Measurements from ENCODE around the gene EXOC6B. TPM values are rescaled to one million over a fixed set of nuclear protein-coding genes. Genes with fewer than 3 reads are reported as not detected.

EXOC6B gene
- total and polyA plus RNA-seq, 10 of the 15 experiments (the other 5 are each of a cell fraction or from before 2014, with no cell fraction given): 0.23 to 2.2 (median 1.2) TPM

GRCh38 chr2:72661985-72662384, 163.8 kb downstream of the EXOC6B start:
- no peak for TF ChIP-seq IRF3 (IDR thresholded peaks at IDR 0.05)
- no peak for TF ChIP-seq SMAD1 (IDR thresholded peaks at IDR 0.05; ENCODE audit: low read depth, partially characterized antibody)
- TF ChIP-seq BHLHE40 (IDR thresholded peaks at IDR 0.05; ENCODE audit: borderline replicate concordance in 1 of 2, low read depth in 2 of 2, low read length in 1 of 2): no peak
- no peak for TF ChIP-seq NR2C2 (IDR thresholded peaks at IDR 0.05; ENCODE audit: borderline replicate concordance, control insufficient read depth, insufficient read length, low read depth)
- no peak for TF ChIP-seq IKZF2 (IDR thresholded peaks at IDR 0.05)
- no peak for TF ChIP-seq FOS (IDR thresholded peaks at IDR 0.05; ENCODE audit: borderline replicate concordance, extremely low read depth, insufficient read length)
- TF ChIP-seq, protein P1, sequence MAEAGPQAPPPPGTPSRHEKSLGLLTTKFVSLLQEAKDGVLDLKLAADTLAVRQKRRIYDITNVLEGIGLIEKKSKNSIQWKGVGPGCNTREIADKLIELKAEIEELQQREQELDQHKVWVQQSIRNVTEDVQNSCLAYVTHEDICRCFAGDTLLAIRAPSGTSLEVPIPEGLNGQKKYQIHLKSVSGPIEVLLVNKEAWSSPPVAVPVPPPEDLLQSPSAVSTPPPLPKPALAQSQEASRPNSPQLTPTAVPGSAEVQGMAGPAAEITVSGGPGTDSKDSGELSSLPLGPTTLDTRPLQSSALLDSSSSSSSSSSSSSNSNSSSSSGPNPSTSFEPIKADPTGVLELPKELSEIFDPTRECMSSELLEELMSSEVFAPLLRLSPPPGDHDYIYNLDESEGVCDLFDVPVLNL (IDR thresholded peaks at IDR 0.05; ENCODE audit: low read depth, low read length): no peak
- no peak for TF ChIP-seq TCF12 (IDR thresholded peaks at IDR 0.05; ENCODE audit: low read depth, low read length)
- TF ChIP-seq ZSCAN29 (IDR thresholded peaks at IDR 0.05): no peak
- no peak for TF ChIP-seq YY1 (IDR thresholded peaks at IDR 0.05; ENCODE audit: low read depth, low read length)
- TF ChIP-seq ZNF217 (IDR thresholded peaks at IDR 0.05): no peak
- no peak for TF ChIP-seq PRDM15 (CRISPR knock-in tag; IDR thresholded peaks at IDR 0.05)
- no peak for TF ChIP-seq WRNIP1 (IDR thresholded peaks at IDR 0.05; ENCODE audit: borderline replicate concordance, low read depth, low read length)
- no peak for TF ChIP-seq POLR2AphosphoS2 (IDR thresholded peaks at IDR 0.05; ENCODE audit: low read depth, low read length)
- Histone ChIP-seq H4K20me1 (ENCODE audit: control insufficient read depth, insufficient read depth) (no peaks in the 10 kb centered on the region), H3K36me3 (ENCODE audit: control insufficient read depth in 2 of 2, insufficient read depth in 2 of 2, low read length in 1 of 2) (no peaks in the 10 kb centered on the region), H3K4me3 (no peak overlapping the region), H3K4me2 (ENCODE audit: control insufficient read depth, insufficient read depth) (no peak overlapping the region), H3K4me1 (ENCODE audit: control insufficient read depth, insufficient read depth, low read length) (no peaks in the 10 kb centered on the region), H3K9me3 (replicated peaks; ENCODE audit: control insufficient read depth, insufficient read depth, low read length) (no peaks in the 10 kb centered on the region; the same call in 2 of the 3 replicates), H3K27me3 (replicated peaks in 1 of 2; ENCODE audit: control insufficient read depth in 2 of 2, insufficient read depth in 2 of 2, low read length in 1 of 2) (no peaks in the 10 kb centered on the region), H3K79me2 (ENCODE audit: control insufficient read depth, insufficient read depth, low read length) (no peaks in the 10 kb centered on the region), H2AFZ (ENCODE audit: control insufficient read depth, low read depth, low read length) (no peak overlapping the region), H3K27ac (ENCODE audit: control insufficient read depth, insufficient read depth) (no peak overlapping the region), H3K9ac (ENCODE audit: control insufficient read depth, insufficient read depth, low read length) (no peak overlapping the region)
- ChIA-PET CTCF (no interaction called here), POLR2A (no interaction called here), SMC1A (ENCODE audit: uncharacterized antibody, unreplicated experiment) (no interaction called here), RAD21 (ENCODE audit: unreplicated experiment) (no interaction called here)
- 33% methylated on average over 2 of the region's 2 CpGs for WGBS (ENCODE audit: insufficient coverage, insufficient replicate concordance, low lambda C conversion rate, missing lambda C conversion rate)
- DNase-seq (ENCODE audit: low read depth, low spot score): no peak
- in situ Hi-C loops (cut with MboI) (no loop called here), intact Hi-C loops (cut with micrococcal nuclease; ENCODE audit: unreplicated experiment) (no loop called here)
- no peak for FAIRE-seq
- no peak for ATAC-seq
- BruUV-seq (replicated peaks): no TSS peak

All from GM12878 (cell line).